Ovary (tissue), 3 donors: ENCODE measurements around the gene OR6K3.

Experiments used
- POLR2A ChIP-seq: fragments of 450-650 bp; IDR thresholded peaks from one replicate; pipeline ENCODE4 v1.6.1; 2017; ENCODE audit warnings: antibody characterized with exemption, mild to moderate bottlenecking, moderate library complexity
- TF ChIP-seq, protein P1 (sequence below), 3 donors: fragments of 450-650 bp in 2 of 3; fragments of 200-600 bp in 1 of 3; IDR thresholded peaks; one replicate each; pipeline versions ENCODE4 v1.5.1 to v1.8.0; 2016 to 2022; ENCODE audit warnings: antibody characterized with exemption in 3 of 3, mild to moderate bottlenecking in 1 of 3
- donor health status: DM: no; HTN: no; CAD: no.

DNA sequence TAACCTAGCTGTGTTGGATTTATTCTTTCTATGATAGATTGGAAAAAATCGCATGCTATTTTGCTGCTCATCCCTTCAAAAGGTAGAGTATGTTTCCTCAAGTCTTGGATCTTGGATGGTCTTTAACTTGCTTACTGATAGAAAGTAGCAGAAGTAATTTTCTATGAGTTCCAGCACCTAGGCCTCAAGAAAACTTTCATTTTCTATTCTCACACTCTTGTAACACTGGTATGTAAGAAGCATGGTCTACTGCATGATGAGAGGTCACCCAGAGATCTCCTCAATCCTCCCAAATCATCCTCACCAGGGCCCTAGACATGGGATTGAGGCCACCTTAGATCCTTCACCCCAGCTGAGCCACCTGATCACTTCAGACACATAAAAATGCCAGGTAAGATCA, 41.2 kb downstream of the OR6K3 start:
- TF ChIP-seq, protein P1, sequence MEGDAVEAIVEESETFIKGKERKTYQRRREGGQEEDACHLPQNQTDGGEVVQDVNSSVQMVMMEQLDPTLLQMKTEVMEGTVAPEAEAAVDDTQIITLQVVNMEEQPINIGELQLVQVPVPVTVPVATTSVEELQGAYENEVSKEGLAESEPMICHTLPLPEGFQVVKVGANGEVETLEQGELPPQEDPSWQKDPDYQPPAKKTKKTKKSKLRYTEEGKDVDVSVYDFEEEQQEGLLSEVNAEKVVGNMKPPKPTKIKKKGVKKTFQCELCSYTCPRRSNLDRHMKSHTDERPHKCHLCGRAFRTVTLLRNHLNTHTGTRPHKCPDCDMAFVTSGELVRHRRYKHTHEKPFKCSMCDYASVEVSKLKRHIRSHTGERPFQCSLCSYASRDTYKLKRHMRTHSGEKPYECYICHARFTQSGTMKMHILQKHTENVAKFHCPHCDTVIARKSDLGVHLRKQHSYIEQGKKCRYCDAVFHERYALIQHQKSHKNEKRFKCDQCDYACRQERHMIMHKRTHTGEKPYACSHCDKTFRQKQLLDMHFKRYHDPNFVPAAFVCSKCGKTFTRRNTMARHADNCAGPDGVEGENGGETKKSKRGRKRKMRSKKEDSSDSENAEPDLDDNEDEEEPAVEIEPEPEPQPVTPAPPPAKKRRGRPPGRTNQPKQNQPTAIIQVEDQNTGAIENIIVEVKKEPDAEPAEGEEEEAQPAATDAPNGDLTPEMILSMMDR (IDR thresholded peaks at IDR 0.05) = no peak
- no peak for TF ChIP-seq POLR2A
